ENCODE results near the gene DOCK2.

The DOCK2 gene

DNA sequence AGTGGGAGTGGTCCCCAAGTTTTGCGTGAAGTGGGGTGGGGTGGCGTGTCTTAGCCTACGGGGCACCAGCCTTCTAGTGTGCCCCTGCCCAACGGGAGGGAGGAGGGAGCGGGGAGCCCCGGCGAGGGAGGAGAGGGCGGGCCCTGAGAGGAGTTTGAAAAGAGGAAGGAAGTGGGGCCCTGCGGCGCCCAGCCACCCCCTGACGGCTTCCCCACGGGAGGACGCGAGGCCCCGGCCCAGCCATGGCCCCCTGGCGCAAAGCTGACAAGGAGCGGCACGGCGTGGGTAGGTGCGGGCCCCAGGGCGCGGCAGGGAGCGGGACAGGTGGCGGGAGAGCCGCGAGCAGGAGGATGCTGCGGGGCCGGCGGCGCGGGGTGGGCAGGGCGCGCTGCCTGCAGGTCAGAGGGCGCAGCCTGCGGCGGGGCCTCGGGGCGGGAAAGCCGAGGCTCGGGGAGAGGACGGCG lies at the start of gene DOCK2:
Gene DOCK2, plus strand, starts transcription at position 191 of the 464 bp plus-strand sequence. Its CDS starts 52 bp downstream, at position 243.
- Histone ChIP-seq H3K4me1 (peaks cover 0 to 7% (median 7%) of the 10 kb centered on the region in 4 donors), H3K4me3 (peak within 1 kb of the TSS; percentile 35 to 39), H3K36me3 (no peaks in the 10 kb centered on the region), H3K9me3 (peaks cover 0 to 9% (median 0%) of the 10 kb centered on the region in 3 donors), H3K27me3 (peaks cover 0 to 29% of the 10 kb centered on the region in 2 donors), H3K27ac (no peak within 1 kb of the TSS)
- TF ChIP-seq, protein P1, sequence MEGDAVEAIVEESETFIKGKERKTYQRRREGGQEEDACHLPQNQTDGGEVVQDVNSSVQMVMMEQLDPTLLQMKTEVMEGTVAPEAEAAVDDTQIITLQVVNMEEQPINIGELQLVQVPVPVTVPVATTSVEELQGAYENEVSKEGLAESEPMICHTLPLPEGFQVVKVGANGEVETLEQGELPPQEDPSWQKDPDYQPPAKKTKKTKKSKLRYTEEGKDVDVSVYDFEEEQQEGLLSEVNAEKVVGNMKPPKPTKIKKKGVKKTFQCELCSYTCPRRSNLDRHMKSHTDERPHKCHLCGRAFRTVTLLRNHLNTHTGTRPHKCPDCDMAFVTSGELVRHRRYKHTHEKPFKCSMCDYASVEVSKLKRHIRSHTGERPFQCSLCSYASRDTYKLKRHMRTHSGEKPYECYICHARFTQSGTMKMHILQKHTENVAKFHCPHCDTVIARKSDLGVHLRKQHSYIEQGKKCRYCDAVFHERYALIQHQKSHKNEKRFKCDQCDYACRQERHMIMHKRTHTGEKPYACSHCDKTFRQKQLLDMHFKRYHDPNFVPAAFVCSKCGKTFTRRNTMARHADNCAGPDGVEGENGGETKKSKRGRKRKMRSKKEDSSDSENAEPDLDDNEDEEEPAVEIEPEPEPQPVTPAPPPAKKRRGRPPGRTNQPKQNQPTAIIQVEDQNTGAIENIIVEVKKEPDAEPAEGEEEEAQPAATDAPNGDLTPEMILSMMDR (IDR thresholded peaks at IDR 0.05) = no peak
- DNase-seq = peak; percentile 53 to 73
- intact Hi-C loops (cut with DNase I; ENCODE audit: low total_unique reads) = no loop called here

DNA sequence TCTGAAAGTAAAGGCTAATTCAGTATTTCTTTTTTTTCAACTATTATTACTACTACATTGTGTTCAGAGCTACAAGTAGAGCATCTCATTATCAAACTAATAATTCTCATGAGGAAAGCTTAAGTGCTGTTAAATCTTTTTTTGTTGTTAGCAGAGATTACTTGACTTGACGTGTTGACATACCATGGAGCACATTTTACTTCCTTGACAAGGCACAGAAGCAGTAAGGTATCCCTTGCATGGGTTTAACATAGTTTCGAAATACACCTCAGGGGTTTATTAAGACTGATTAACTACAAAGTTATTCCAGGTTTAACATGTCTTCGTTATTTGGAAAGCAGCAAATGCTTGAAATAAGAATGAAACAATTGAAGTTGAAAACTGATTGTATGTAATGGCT lies 46.5 kb upstream of the DOCK2 start:
- TF ChIP-seq, protein P1 (IDR thresholded peaks at IDR 0.05) = no peak
- DNase-seq = no peak
- Histone ChIP-seq H3K4me1 (no peaks in the 10 kb centered on the region), H3K27me3 (no peaks in the 10 kb centered on the region), H3K27ac (no peak overlapping the region), H3K36me3 (peaks cover 33 to 58% (median 51%) of the 10 kb centered on the region in 3 donors), H3K4me3 (no peak overlapping the region), H3K9me3 (no peaks in the 10 kb centered on the region)
- intact Hi-C loops (cut with DNase I; ENCODE audit: low total_unique reads) = no loop called here

DNA sequence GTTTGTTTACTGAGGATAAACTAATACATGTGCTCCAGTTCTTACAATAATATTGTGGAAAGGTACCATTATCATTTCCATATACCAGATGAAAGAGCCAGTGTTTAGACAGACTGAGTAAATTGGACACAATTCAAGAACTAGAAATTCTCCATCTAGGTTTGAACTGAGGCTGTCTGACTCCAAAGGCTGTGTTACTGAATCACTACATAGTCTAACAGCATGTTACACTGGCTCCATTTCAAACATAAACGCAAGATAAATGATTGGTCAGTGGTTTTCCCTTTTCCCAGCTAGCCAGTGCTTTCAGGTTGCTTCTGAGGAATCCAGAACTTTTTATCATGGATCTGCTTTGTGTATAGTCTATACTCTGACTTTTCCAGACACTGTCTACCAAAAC lies 45.4 kb upstream of the DOCK2 start:
- H3K27ac ChIP-seq = no peak overlapping the region
- H3K36me3 ChIP-seq = peaks cover 37 to 60% (median 54%) of the 10 kb centered on the region in 3 donors
- intact Hi-C loops (cut with DNase I; ENCODE audit: low total_unique reads) = no loop called here
- H3K9me3 ChIP-seq = no peaks in the 10 kb centered on the region
- H3K4me3 ChIP-seq = no peak overlapping the region
- H3K4me1 ChIP-seq = no peaks in the 10 kb centered on the region
- TF ChIP-seq, protein P1 (IDR thresholded peaks at IDR 0.05) = no peak
- DNase-seq = no peak
- no peaks in the 10 kb centered on the region for H3K27me3 ChIP-seq

DNA sequence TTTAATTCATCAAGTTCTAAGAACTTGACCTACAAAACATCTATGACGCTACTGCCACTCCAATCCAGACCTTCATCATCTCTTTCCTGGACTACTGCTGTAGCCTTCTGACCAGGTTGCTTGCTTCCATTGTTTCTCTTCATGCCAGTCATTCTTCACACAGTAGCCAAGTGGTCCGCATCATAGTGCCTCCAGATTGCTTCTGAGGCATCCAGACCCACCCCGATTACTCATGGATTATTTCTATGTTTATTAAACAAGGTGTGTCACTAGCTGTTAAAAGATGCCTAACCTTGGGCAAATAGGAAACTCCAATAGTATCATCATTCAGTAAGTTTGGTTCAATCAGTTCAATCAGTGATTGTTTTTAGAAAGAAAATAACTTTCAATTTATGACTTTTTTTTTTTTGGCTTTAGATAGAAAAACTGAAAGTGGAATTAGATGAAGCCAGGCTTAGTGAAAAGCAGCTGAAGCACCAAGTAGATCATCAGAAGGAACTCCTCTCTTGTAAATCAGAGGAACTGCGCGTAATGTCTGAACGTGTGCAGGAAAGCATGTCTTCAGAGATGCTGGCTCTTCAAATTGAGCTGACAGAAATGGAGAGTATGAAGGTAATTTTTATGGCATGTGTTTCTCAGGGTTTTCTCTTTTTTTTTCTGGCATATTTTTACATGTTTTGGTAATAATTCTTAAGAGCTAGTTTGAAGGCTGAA lies 44.0 kb upstream of the DOCK2 start:
- H3K27ac ChIP-seq = no peak overlapping the region
- no peaks in the 10 kb centered on the region for H3K27me3 ChIP-seq
- TF ChIP-seq, protein P1 (IDR thresholded peaks at IDR 0.05) = no peak
- H3K4me1 ChIP-seq = no peaks in the 10 kb centered on the region
- intact Hi-C loops (cut with DNase I; ENCODE audit: low total_unique reads) = no loop called here
- H3K4me3 ChIP-seq = no peak overlapping the region
- DNase-seq = no peak
- peaks cover 46 to 63% (median 54%) of the 10 kb centered on the region in 3 donors for H3K36me3 ChIP-seq
- no peaks in the 10 kb centered on the region for H3K9me3 ChIP-seq

DNA sequence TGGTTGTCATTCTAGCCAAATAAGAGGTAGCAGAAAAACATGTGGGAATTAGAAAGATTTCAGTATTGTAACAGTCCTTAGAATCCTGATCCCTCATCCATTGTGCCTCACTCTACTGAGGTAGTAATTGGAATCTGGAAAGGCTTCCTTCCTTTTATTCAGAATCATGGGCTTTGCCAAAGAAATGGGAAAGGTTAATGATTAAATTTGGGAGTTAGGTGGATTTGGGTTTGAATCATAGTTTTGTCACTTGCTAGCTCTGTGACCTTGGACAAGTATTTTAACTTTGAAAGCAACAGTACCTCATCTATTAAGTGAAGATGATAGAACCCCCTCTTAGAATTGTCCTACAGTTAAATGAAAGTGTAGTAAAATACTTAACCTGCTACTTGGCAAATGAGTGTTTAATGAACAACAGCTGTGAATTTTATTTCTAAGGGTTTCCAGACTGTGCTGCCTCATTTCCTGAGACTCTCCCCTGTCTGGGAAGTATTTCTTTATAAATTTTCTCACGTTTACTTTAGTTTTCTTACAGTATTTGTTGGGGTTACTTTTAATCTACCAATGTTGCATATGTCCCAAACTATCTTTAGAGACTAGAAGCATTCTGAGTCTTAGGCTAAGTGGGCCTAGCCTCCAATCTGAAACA lies 41.8 kb upstream of the DOCK2 start:
- Histone ChIP-seq H3K4me3 (no peak overlapping the region), H3K4me1 (no peaks in the 10 kb centered on the region), H3K27me3 (no peaks in the 10 kb centered on the region), H3K9me3 (no peaks in the 10 kb centered on the region), H3K27ac (no peak overlapping the region), H3K36me3 (peaks cover 43 to 69% (median 55%) of the 10 kb centered on the region in 3 donors)
- no peak for DNase-seq
- TF ChIP-seq, protein P1 (IDR thresholded peaks at IDR 0.05) = no peak
- intact Hi-C loops (cut with DNase I; ENCODE audit: low total_unique reads) = no loop called here

Data from tibial artery (tissue), 4 donors.